Measurements from ENCODE around the gene KSR1. TPM values are rescaled to one million over a fixed set of nuclear protein-coding genes. Genes with fewer than 3 reads are reported as not detected.

Gene KSR1
- total RNA-seq, 1 donor from 2014 or later, result 114 TPM

DNA sequence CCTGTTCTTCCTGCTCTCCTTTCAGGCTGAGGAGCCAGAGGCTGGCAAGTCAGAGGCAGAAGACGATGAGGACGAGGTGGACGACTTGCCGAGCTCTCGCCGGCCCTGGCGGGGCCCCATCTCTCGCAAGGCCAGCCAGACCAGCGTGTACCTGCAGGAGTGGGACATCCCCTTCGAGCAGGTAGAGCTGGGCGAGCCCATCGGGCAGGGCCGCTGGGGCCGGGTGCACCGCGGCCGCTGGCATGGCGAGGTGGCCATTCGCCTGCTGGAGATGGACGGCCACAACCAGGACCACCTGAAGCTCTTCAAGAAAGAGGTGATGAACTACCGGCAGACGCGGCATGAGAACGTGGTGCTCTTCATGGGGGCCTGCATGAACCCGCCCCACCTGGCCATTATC is 149.2 kb downstream of the KSR1 start:
- no peak overlapping the region for H3K27ac Mint-ChIP-seq
- TF ChIP-seq, protein P1, sequence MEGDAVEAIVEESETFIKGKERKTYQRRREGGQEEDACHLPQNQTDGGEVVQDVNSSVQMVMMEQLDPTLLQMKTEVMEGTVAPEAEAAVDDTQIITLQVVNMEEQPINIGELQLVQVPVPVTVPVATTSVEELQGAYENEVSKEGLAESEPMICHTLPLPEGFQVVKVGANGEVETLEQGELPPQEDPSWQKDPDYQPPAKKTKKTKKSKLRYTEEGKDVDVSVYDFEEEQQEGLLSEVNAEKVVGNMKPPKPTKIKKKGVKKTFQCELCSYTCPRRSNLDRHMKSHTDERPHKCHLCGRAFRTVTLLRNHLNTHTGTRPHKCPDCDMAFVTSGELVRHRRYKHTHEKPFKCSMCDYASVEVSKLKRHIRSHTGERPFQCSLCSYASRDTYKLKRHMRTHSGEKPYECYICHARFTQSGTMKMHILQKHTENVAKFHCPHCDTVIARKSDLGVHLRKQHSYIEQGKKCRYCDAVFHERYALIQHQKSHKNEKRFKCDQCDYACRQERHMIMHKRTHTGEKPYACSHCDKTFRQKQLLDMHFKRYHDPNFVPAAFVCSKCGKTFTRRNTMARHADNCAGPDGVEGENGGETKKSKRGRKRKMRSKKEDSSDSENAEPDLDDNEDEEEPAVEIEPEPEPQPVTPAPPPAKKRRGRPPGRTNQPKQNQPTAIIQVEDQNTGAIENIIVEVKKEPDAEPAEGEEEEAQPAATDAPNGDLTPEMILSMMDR (IDR thresholded peaks at IDR 0.05), result no peak
- POLR2A ChIA-PET, result interaction anchor here (1.4 kb wide), 1 partner anchor 27 kb away, joined by 5 read pairs; no protein-coding TSS in a partner anchor
- intact Hi-C loops (cut with micrococcal nuclease), result no loop called here
- CTCF ChIA-PET, result interaction anchor here (7.8 kb wide), 1 partner anchor 47 kb away, joined by 112 read pairs; no protein-coding TSS in a partner anchor
- H3K4me3 Mint-ChIP-seq, result no peak overlapping the region
- DNase-seq, result no peak
- no peaks in the 10 kb centered on the region for H3K27me3 Mint-ChIP-seq
- ATAC-seq (ENCODE audit: low read depth), result no peak
- peaks cover 64% of the 10 kb centered on the region for H3K36me3 Mint-ChIP-seq (ENCODE audit: low read depth)
- H3K4me1 Mint-ChIP-seq, result no peaks in the 10 kb centered on the region
- no peaks in the 10 kb centered on the region for H3K9me3 Mint-ChIP-seq

DNA sequence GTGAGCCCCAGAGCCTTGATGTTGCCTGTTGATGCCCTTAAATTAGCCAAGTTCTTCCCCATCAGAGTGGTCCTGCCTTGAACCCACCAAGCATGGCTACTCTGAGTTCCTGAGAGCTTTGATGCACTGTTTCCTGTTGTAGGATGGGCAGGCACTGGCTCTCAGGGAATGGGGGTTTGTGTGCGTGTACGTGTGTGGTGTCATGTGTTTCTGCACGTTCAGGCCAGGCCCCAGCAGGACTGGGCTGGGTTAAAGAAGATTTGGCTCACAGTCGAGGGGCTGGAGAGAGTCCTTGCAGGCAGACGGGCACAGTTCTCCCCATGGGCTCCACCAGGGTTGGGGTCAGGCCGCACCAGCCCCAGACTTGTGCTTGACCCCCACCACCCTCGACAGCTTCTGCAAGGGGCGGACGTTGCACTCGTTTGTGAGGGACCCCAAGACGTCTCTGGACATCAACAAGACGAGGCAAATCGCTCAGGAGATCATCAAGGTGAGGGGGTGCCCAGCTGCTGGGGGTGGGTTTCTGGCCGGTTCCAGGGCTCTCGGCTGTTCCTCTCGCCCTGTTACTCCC is 151.4 kb downstream of the KSR1 start:
- intact Hi-C loops (cut with micrococcal nuclease), result no loop called here
- ATAC-seq (ENCODE audit: low read depth), result no peak
- Mint-ChIP-seq H3K4me3 (no peak overlapping the region), H3K27me3 (no peaks in the 10 kb centered on the region), H3K27ac (no peak overlapping the region), H3K36me3 (ENCODE audit: low read depth) (peaks cover 64% of the 10 kb centered on the region), H3K4me1 (no peaks in the 10 kb centered on the region), H3K9me3 (no peaks in the 10 kb centered on the region)
- DNase-seq, result no peak
- POLR2A ChIA-PET, result no interaction called here
- TF ChIP-seq, protein P1 (IDR thresholded peaks at IDR 0.05), result no peak
- CTCF ChIA-PET, result interaction anchor here (0.8 to 2.3 kb wide), 2 partner anchors 44 to 47 kb away, joined by 3 to 12 read pairs; no protein-coding TSS in a partner anchor

DNA sequence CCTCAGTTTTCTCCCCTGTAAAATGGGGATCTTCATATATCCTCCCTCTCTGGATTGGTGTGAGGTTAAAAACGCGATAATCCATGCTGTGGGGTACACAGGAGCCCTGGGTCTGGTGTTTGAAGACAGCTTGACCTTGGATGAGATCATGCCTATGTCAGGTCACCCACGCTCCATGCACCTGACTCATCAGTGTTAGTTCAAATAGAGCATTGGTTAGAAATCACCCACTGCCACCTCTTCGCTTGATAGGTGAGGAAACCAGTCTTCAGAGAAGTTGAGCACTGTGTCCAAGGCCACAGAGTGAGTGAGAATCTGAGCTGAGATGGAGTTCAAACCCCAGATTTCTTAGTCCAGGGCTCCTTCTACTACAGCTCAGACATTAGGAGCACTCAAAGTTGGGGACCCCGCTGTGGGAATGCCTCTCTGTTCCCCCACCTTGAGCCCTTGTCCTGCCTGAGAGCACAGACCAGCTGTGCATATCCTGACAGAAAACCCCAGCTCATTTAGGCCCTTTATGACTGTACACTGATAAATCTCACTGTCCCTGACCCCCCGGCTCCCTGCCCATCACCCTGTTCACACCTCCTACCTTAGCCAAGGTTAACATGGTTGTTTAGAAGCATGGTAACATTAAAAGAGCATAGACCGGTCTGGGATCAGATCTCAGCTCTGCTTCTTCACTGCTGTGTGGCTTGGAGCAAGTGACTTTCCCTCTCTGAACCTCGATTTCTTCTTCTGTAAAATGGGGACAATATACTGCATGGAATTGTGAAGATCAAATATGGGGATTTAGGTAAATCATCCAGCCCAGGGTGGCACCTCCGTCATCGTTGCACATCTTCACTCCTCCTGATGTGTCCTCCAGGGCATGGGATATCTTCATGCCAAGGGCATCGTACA is 152.3 kb downstream of the KSR1 start:
- H3K9me3 Mint-ChIP-seq, result no peaks in the 10 kb centered on the region
- H3K27ac Mint-ChIP-seq, result no peak overlapping the region
- ChIA-PET CTCF (interaction anchor here (0.8 to 2.3 kb wide), 2 partner anchors 43 to 46 kb away, joined by 3 to 12 read pairs; no protein-coding TSS in a partner anchor), POLR2A (no interaction called here)
- H3K36me3 Mint-ChIP-seq (ENCODE audit: low read depth), result peaks cover 71% of the 10 kb centered on the region
- no peaks in the 10 kb centered on the region for H3K27me3 Mint-ChIP-seq
- H3K4me1 Mint-ChIP-seq, result no peaks in the 10 kb centered on the region
- DNase-seq, result no peak
- H3K4me3 Mint-ChIP-seq, result no peak overlapping the region
- ATAC-seq (ENCODE audit: low read depth), result no peak
- TF ChIP-seq, protein P1 (IDR thresholded peaks at IDR 0.05), result no peak
- intact Hi-C loops (cut with micrococcal nuclease), result loop anchor here (1.0 kb wide), 1 partner anchor 43 kb away; no protein-coding TSS in a partner anchor

DNA sequence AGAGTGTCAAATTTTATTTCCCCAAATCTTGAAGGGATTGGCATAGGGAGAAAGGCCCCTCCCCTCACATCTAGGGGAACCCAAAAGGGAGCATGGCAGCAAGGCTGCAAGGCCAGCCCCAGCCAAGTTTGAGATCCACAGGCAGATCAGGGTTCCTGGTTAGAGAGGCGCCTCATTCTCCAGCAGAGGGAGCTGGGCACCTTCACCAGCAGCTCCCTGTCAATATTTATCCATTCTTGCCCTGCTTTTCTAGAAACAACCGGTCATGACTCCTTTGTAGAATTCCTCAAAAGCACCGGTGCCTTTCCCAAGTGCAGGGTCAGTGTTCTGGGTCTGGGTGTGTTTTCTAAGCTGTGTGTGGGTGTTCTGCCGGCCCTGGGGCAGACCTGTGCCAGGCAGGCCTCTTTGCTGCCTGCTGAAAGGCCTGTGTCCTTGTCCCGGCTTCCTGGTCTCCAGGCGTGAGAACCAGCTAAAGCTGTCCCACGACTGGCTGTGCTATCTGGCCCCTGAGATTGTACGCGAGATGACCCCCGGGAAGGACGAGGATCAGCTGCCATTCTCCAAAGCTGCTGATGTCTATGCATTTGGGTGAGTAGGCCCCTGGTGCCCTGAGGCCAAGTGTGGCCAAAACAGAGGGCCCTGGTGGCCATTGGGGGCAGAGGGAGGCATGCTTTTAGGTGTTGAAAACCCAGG is 153.5 kb downstream of the KSR1 start:
- intact Hi-C loops (cut with micrococcal nuclease), result loop anchor here (1.0 to 2.0 kb wide), 2 partner anchors 21 to 42 kb away; partner anchors contain the start of gene LGALS9

More for the DNA sequence above, 153.5 kb downstream of the KSR1 start:
- ATAC-seq (ENCODE audit: low read depth) (no peak), DNase-seq (no peak)
- ChIA-PET CTCF (interaction anchor here (0.7 to 1.6 kb wide), 5 partner anchors 9 to 45 kb away, joined by 3 to 20 read pairs (median 4); no protein-coding TSS in a partner anchor), POLR2A (no interaction called here)
- H3K4me3 Mint-ChIP-seq, result no peak overlapping the region
- no peaks in the 10 kb centered on the region for H3K27me3 Mint-ChIP-seq
- peaks cover 75% of the 10 kb centered on the region for H3K36me3 Mint-ChIP-seq (ENCODE audit: low read depth)
- H3K4me1 Mint-ChIP-seq, result no peaks in the 10 kb centered on the region
- H3K27ac Mint-ChIP-seq, result no peak overlapping the region
- TF ChIP-seq, protein P1 (IDR thresholded peaks at IDR 0.05), result no peak
- H3K9me3 Mint-ChIP-seq, result no peaks in the 10 kb centered on the region
